GM15510 (cell line): ENCODE measurements around the gene NOBOX.
"Not testable (repeated sequence)": the region's sequence is repeated elsewhere in the genome, so short reads cannot be mapped to it uniquely, and the experiment has no call there.

Source experiments
- POLR2A ChIP-seq: IDR thresholded peaks from 3 replicates; pipeline ENCODE4 v1.6.1; 2011; ENCODE audit warnings: borderline replicate concordance; ENCODE audit not compliant: insufficient read length; ENCODE audit errors: extremely low read depth

The NOBOX gene

GRCh38 chr7:144401490-144401889, 2.0 kb downstream of the NOBOX start:
- no peak for TF ChIP-seq POLR2A

- no peak for TF ChIP-seq POLR2A
These were observed 3.5 kb downstream of the NOBOX start for GRCh38 chr7:144399946-144400345.

DNA sequence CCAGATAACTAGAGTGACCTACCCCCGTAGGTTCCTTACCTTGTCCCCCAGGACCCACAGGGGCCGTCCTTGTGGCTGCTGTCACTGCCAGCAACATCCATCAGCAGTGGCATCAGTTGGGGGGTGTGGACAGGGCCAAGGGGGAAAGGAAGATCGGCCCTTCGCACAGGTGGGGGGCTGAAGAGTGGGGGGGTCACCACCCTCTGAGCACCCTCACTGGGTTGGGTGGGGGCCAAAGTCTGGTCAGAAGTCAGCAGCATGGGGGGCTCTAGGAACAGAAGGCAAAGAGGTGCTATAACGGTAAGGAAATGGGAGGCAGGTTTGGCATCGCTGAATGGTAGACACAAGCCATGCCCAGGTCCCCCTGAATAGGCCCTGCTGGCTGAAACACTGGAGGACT, 4.6 kb downstream of the NOBOX start:
- no peak for TF ChIP-seq POLR2A

GRCh38 chr7:144398291-144398690, 5.2 kb downstream of the NOBOX start:
- TF ChIP-seq POLR2A: no peak

- TF ChIP-seq POLR2A: no peak
These were observed 6.4 kb downstream of the NOBOX start for GRCh38 chr7:144397086-144397485.

DNA sequence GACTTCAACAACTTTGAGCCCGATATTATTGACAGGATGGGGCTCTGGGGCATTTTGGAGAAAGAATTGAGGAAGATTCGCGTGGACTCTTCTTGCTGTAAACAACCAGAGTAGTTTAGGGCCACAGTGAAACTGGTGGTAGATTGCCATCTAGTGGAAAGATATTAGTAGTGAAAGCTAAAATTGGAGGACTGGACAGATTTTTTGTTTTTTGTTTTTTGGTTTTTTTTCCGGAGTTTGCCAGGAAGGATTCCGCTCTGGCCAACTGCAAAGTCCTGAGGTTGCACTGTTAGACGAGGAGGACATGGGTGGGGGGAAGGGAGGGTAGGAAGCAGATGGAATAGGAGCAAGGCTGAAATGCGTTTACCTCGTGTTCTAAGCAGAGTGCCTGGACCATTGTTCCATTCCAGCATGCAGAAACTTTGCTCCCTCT, 11.7 kb downstream of the NOBOX start:
- TF ChIP-seq POLR2A: no peak

DNA sequence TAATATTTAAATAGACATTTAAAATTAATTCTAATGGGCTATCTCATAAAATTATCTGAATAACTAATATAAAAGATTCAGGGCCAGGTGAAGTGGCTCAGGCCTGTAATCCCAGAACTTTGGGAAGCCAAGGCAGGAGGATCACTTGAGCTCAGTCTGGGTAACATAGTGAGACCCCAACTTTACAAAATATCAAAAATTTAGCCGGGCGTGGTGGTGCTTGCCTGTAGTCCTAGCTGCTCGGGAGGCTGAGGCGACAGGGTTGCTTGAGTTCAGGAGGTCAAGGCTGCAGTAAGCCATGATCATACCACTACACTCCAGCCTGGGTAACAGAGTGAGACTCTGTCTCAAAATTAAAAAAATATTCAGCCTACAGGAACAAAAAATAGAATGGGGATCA, 12.5 kb downstream of the NOBOX start:
- TF ChIP-seq POLR2A: no peak

- no peak for TF ChIP-seq POLR2A
These were observed 13.0 kb downstream of the NOBOX start for GRCh38 chr7:144390481-144390880.

DNA sequence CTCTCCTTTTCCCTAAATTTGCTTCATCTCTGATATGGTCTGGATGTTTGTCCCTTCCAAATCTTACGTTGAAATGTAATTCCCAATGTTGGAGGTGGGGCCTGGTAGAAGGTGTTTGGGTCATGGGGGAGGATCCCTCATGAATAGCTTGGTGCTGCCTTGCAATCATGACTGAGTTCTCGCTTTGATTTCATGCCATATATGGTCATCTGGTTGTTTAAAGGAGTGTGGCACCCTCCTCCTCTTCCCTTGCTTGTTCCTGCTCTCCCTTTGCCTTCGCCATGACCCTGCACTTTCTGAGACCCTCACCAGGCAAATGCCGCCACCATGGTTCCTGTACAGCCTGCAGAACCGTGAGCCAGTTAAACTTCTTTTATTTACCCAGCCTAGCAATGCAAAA, 14.5 kb downstream of the NOBOX start:
- TF ChIP-seq POLR2A: no peak

GRCh38 chr7:144386741-144387140, 16.8 kb downstream of the NOBOX start:
- TF ChIP-seq POLR2A: no peak

DNA sequence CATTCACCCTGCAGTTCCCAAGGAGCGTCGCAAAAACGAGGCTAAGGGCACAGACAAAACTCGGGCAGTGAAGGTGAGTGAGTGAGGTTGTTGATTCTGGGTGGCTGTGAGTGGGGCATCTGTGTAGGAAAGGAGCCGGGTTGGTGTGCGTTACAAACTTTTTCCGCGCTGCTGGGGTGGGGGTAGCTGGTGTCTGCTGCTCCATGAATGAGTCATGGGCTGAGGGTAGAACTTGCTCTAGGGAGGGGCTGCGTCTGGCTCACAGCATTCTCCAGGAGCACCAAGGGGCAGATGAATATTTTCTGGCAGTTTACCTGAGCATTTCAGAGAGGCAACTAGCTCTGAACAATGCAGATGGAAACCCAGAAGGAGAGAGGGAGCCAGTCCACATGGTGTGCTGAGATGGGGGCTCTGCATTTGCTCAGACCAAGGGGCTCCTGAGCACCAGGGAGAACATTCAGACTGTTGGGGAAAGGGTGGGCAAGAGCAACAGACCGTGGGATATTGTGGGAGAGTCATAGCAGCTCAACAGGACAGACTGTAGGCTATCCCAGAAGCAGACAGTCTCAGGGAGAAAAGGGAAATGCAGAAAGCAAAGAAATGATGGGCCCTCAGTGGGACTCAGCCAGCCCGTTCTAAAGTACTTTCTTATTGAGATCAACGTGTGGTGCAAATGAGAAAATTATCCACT, 18.8 kb downstream of the NOBOX start:
- TF ChIP-seq POLR2A: no peak

DNA sequence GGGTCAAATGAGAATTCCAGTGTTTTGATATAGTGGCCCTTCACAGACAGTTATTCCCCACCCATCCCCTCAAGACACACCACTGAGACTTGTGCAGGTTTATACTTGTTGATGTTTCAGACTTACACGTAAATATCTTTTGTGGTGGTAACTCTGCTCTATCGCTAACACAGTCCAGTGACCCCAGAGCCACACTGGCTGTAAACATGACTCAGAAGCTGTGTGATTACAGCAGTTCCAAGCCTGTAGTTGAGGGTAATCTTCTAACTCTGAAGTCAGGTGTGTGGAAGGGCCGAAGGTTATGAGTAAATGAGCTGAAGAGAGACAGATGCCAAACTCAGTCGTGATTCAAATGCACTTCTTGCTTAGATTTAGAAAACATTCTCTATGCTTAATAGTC, 19.4 kb downstream of the NOBOX start:
- TF ChIP-seq POLR2A: no peak

- no peak for TF ChIP-seq POLR2A
These were observed 23.6 kb downstream of the NOBOX start for GRCh38 chr7:144379776-144380384.

DNA sequence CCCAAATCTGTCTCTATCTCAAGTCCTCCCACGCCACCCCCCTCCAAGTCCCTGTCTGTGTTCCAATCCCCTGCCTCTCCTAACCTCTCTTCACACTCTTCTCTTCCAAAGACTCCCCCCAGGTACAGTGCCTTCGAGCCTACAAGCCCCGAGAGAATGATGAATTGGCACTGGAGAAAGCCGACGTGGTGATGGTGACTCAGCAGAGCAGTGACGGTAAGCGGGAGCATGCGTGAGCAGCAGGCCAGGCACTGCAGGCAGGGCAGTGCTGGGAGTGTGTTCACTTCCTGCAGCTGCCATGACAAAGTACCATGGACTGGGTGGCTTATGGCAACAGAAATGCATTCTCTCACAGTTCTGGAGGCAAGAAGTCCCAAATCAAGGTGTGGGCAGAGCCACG, 24.8 kb downstream of the NOBOX start:
- TF ChIP-seq POLR2A: no peak

- TF ChIP-seq POLR2A: not testable (repeated sequence)
These were observed 48.2 kb downstream of the NOBOX start, which contains the start of gene ARHGEF5 for GRCh38 chr7:144355176-144355822. TSS of gene ARHGEF5 (plus strand) at chr7:144355402. CDS start at chr7:144362670, 7,268 bp downstream.
